NCI-H1417 treated with DMSO at 0.1 percent for 48 hours (cell line): ENCODE results near the gene LCN12.

Source experiments
- DNase-seq: peaks from one replicate; lab custom pipeline; 2025; lab: John Stamatoyannopoulos, UW

The LCN12 gene

DNA sequence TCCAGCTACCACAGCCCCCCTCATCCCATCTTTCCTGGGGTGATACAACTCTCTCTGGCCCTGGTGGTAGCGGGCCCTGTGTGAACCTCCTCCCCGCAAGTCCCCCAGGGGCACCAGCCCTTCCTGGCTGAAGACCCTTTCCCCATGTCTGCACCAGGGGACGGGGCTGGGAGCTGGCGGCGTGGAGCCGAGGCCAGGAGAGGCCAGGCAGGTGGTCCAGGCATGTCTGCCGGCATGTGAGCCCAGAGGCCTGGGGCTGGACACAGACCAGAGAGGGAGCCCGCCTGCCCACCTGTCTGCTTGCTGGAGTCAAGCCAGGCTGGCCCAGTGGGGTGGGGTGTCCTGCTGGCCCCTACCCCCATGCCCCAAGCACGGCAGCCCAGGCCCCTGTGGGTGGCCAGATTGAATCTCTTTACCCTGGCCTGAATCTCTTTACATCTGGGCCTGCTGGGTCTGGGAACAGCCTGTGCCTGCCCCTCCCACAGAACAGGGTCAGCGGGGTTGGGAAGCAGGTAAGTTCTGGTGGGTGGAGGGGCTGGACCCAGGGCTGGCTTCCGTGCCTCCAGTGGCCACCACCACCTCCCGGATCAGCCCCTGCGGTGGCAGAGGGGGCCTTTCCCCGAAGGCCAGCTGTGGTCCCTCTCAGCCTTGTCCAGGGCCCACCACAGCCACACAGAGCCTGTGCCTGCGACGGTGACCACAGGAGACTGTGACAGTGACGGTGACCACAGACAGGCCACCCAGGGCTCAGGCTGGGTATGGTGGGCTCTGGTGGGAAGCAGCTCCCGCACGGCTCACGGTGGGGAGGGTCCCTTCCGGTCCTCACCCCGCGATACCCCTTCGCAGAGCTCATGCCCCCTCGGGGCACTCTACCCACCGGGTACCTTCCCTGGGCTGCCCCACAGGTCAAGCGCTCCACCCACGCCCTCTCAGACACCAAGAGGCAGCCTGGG, 7.1 kb downstream of the LCN12 start:
- DNase-seq: no peak

DNA sequence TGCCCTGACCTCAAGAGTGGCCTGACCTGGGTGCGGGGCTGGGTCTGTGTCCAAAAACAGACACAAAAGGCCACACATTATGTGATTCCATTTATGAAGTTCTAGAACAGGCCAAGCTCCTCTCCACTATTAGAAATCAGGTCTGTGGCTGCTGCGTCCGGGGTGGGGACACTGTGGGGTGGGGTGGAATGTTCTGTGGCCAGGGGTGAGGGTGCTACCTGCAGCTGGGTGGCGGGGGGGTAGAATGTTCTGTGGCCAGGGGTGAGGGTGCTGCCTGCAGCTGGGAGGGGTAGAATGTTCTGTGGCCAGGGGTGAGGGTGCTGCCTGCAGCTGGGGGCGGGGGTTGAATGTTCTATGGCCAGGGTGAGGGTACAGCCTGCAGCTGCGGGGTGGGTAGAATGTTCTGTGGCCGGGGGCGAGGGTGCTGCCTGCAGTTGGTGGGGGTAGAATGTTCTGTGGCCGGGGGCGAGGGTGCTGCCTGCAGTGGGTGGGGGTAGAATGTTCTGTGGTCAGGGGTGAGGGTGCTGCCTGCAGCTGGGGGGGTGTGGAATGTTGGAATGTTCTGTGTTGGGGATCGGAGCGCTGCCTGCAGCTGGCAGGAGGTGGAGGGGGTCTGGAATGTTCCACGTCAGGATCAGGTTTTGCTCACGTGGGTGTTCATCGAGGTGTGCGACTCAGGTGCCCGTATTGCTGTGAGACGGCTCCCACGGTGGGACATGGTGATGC, 8.3 kb downstream of the LCN12 start:
- no peak for DNase-seq

DNA sequence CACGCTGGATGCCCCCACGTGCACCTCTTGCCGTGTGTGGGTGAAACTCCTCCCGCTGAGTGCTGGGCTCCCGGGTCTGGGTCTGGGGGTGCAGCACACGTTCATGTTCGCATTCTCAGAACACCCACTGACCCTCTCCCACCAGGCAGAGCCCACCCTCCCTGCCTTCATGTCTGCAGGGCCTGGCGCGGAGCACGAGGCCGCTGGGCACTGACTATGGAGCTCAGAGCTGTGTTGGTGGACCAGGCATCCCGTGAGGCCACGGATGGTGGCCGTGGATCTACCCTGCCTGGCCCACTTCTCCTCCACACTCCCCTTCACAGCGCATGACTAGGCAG, 8.8 kb downstream of the LCN12 start:
- DNase-seq: no peak

DNA sequence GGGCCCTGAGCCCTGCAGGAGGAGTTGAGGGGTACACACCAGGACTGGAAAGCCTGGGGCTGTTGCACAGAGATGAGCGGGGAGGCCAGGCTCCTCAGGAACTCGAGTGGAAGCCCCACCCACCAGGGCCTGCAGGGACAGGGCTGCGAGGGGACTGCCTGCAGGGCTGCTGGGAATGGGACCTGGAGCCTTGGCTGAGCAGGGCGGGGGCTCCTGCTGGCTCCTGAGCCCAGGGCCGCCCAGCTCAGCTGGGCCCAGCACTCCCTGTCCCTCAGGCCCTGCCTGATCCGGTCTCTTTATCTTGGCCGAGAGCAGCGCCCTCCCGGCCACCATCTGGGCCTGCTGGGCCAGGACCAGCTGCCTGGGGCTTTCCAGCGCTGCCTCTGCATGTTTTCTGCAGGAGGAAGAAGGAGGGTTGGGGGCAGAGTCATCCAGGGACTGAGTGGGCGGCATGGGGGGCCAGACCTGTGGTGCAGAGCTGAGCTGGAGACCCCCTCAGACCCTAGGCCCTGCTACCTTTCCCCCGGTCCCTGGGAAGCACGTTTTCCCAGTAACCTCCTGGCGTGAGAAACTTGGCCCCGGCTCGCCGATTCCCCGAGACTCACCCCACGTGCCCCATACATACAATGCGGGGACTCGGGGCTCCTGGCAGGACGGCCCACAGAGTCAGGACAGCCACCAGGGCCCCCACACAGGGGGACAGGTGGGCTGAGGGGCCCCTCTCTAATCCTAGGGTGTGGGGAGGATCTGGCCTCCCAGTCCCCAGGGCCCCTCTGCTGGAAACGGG, 9.4 kb downstream of the LCN12 start:
- DNase-seq: no peak

DNA sequence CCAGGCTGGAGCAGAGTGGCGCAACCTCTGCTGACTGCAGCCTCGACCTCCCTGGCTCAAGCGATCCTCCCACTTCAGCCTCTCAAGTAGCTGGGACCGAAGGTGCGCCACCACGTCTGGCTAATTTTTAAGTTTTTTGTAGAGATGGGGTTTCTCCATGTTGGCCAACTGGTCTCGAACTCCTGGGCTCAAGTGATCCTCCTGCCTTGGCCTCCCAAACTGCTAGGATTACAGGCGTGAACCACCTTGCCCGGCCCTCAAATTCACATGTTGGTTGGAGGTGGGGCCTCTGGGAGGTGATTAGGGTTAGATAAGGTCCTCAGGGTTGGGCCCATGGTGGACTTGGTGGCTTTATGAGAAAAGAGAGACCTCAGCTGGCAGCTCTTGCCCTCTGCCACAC, 10.1 kb downstream of the LCN12 start:
- DNase-seq: no peak

DNA sequence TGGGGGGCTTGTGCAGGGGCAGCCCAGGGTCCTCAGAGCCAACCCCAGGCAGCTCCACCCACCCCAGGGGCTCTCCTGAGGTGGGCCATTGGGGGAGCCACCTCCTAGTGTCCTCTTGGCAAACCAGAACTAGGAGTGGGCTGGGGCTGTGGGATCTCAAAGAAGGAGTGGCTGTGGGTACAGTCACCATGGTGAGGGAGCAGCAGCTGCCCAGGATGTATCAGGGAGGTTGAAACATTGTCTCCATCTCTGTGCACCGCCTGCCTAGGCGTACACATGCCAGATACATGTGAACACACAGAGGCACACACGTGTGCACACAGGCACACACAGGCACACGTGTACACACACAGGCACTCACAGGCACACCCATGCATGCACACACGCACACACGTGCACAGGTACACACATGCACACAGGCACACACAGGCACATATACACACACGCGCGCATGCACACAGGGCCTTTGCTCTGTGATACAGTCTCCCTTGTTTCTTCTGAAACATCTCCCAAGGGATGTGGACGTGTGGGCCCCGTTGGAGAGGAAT, 10.7 kb downstream of the LCN12 start:
- no peak for DNase-seq

DNA sequence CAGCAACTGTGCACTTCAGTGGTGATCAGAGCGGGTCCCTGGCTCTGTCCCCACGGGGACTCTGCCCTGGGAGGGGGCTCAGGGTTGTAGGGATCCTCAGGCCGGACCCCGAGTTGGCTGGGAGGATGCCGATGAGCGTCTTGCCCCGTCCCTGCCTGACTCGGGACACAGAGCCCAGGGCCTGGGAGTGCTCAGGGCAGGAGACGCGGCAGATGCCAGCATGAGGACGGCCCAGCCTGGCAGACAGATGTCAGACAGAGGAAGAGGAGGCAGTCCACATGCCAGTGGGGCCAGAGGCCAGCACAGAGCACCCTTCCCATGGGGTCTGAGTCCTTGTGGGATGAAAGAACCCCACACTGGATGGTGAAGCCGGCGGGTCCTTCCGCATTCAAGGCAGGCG, 11.3 kb downstream of the LCN12 start:
- DNase-seq: no peak

DNA sequence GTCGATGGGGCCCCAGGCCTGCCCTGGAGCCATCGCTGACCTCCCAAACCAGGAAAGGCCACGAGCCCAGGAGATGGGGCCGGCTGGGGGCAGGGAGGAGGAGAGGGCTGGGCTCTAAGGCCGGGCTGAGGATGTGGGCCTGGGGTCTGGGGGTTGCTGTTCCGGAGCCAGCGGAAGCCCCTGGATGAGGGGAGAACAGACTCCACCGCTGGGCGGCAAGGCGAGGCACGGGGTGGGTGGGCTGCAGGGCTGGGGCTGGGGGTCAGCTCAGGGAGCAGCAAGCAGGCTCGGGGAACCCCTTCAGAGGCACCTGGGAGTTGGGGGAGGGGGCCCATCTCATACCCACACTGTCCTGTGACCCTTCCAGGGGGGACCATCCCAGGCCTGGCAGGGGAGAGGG, 11.7 kb downstream of the LCN12 start:
- no peak for DNase-seq

DNA sequence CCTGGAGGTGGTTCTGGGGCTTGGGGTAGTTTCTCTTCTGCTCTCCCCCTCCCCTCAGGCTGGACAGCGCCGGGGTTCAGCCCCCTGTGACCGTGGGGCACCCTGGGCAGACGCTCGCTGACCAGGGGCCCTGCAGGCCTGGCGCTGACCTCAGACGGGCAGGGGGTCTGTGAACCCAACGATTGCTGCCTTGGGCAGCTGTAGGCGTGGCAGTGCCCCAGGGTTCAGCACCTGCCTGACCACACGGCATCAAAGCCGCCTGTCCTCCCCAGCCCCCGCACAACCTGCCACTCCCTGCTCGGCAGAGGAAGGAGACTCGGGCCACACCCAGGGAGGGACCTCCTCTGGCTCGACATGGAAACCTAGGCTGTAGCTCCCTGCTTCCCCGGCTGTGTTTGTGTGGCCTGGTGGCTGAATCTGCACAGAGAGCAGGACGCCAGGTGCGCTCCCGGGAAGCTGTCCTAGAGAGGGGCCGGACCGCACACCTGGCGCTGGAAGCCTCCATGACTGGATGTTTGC, 12.2 kb downstream of the LCN12 start:
- DNase-seq: no peak

DNA sequence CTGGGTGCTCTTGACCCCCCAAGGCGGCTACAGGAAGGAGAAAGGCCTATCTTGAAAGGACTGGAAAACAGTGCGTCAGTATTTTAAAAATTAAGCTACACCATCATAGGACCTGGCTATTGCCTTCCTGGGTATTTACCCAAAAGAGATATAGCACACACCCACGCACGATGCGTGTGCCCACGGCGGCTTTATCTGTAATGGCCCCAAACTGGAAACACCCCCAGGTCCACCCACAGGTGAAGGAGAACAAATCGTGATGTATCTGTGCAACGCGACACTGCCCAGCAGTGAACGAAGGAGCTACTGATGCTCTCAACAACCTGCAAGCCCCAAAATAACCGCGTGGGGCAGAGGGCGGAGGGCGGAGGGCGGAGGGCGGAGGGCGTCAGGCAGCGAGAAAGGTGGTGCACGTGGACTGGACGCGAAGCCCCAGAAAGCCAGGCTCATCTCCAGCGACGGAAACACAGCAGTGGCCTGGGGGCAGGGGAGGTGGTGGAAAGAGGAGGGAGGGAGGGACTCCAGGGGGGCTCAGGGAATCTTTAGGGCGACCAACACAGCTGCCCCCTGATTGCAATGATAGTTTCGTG, 12.9 kb downstream of the LCN12 start:
- DNase-seq: no peak

DNA sequence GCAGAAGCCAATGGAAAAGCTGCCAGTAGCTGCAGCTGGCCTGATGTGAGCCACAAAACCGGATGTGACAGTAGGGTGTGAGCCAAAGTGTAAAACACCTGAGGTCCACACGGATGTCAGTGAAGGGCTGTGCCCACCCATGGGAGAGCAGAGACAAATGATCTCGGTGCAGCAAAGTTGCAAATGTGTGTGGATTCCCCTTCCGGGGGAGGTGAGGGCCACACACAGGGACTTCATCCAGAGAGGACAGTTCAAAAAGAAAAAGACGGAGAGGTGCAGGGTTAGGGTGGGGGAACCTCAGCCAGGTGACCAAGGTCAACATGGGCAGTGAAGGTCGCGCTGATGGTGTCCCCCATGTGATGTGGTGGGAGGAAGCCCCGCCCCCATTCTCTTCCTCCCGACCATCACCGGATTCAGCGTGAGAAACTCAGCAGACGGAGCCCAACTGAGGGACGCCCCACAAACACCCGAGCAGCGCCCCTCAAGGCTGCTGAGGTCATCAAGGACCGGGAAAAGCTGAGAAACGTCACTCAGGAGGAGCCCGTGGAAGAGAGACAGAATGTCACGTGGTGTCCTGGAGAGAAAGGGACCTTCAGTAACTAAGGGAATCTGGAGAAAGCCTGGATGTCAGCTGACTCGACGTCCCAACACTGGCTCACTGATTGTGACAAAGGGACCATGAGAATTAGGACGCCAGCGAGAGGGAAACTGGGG, 13.9 kb downstream of the LCN12 start:
- no peak for DNase-seq

DNA sequence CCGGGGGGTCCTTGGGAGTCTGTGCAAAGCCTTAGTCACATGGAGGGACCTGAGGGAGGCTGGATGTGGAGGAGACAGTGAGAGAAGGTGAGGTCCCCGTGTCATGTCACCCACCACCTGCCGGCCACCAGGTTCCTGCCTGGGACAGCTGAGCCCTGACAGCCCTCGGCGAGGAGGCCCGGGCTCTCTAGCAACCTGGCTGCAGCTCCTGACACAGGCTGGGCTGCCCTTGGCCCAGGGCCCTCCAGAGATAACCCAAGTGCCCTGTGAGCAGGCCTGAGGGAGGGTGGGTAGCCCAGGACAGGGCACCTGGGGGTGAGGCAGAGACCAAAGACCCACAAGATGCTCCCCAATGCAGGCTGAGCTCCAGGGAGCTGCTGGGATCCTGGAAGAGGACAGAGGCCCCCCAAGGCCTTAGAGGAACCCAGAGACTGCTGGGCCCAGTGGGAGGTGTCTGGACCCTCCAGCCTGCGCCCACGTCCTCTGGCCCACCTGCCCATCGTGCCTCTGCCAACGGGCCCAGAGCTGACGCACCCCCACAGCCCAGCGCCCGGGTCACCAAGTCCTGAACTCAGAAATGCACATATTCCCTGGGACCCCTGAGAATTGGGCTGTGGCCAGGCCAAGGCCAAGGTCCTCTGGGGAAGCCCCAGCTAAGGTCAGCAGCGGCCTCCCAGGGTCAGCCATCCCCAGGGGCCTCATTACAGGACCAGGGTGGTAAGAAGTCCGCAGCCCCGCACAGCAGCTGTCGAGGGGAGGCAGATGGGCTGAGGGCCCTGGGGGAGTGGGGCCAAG, 16.5 kb downstream of the LCN12 start:
- DNase-seq: no peak

DNA sequence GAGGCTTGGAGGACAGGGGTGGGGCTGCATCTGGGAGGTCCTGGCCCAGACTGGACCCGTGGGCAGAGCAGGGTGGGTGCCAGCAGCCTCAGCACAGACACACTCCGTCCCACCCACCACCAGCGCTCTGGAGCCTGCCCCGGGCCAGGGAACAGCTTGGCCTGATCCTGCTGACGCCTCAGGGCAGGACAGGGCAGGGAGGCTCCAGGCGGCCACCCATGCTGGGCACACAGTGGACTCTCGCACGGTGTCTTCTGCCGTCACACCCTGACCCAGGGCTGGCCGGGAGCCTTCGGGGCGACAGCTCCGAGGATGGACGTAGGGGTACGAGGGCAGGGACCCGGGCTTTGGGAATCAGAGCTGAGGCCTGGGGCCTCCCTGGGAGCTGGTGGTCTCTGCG, 17.1 kb downstream of the LCN12 start:
- no peak for DNase-seq

DNA sequence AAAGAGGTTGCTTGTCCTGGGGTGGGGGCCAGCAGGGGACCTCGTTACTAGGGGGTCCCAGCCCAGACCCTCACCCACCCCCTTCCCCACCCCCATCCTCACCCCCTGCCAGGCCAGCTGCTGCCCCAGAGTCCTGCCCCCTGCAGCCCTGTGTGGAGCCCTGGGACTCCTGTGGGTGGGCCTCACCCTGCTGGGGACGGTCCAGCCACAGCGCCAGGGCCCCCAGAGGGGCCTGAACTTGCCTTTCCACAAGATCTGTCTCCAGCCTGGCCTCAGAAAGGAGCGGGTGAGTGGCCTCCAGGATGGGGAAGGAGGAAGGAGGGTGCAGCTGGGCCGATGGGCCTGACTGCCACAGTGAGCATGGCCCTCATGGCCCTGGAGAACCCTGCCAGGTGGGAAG, 17.7 kb downstream of the LCN12 start:
- no peak for DNase-seq

DNA sequence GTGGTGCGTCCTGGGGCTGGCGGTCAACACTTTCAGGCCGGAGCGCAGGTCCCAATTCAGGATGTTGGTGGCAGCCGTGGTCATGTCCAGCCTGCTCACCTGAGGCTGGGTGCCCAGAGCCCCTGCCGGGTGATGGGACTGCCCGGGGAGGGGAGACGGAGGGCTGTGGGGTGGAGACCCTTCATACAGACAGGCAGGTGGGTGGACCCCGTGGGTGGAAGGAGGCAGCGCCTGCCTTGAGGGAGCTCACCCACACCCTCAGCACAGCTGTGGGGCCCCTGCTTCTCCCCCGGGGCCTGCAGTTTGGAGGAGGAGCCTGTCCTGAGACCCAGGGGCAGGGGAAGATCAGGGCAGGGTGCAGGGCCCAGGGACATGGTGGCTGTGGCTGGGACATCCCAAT, 18.3 kb downstream of the LCN12 start:
- DNase-seq: no peak

DNA sequence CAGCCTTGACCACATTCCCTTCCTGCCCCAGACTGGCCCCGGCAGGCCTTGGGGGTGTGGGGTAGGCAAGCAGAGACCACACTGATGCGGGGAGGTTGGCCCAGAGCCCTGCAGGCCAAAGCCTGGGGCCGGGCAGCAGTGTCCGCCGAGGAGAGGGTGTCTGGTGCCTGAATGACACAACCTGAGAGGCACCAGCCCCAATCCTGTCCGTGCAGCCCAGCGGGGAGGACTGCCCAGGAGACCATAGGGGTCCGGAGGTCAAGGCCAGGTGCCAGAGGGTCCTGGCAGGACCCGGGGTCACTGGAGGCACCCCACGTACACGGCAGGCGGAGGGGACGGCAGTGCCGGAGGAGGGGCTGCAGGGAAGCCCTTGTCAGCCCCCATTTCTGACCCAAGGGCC, 19.7 kb downstream of the LCN12 start:
- no peak for DNase-seq

DNA sequence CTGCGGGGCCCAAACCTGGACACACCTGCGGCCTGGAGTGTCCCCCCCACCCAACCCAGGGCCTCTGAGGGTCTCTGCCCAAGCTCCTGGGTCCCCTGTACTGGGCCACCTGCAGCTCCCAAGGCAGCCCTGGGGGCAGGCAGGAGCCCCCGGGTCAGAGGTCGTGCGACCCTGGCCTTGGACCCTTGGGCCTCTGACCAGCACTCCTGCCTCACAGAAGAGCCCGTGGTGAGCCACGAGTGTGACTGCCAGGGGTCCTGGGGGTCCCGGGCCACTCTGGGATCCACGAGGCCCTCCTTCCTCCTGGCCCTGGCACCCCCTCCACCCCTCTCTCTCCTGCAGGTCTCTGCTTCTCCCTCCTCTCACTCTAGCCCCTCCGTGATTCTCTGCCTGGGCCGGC, 20.3 kb downstream of the LCN12 start:
- DNase-seq: no peak

DNA sequence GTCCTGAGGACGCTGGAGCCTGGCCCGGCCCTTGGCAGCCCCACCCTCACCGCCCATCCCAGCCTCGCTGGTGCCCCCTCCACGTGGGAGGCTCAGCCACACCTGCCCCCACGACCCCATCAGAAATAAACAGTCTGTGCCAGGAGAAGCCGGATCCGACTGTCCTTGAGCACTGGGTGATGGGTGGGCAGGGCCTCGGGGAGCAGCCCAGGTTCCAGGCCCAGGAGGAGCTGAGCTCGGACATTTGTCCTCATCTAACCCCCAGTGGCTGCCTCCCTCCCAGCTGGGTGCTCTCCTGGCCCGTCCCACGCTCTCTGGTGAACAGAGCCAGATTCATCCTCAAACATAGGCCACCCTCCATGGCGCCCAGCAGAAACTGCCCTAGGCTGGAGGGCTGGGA, 20.7 kb downstream of the LCN12 start:
- DNase-seq: no peak

DNA sequence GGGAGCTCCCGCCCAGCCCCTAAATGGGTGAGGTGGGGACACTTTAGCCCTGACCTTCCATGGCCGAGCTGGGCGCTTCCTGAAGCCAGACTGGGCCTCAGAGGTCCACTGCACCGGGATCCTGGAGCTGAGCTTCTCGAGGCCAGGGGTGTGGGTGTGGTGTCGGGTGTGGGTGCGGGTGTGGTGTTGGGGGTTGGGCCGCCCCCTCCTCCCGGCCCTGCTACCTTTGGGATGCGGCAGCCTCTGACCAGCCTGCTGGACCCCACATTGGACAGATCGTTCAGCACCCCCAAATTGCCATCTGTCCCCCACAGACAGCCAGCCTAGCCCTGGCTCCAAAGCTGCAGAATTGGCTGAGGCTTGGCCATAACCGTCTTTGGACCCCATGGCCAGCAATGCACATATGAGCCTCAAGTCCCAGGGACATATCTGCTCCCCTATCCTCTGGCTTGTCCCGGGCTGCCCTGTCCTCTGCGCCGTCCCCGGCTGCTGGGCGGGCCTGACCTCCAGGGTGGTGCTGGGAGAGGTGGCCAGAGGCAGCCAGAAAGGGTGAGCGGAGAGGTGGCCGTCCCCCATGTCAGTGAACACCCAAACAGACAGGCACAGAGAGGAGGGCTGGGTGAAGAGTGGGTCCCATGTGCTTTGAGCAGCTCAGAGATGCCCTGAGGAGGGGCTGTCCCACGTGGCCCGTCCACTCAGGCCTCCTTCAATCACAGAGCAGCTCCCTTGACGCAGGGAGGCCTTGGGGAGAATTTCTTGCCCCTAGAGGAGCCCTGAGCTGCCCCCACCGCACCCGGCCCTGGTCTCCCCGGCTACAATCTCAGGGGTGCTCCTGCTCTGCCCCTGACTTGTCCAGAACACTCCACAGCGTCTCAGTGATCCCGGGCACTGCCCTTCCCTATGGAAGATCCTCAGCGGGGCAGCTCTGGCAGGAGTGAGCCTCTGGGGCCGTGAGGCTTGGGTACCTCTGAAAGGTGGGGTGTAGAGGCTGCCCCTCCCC, 21.8 kb downstream of the LCN12 start:
- DNase-seq: no peak
